Thoracic aorta (tissue), 2 donors: ENCODE measurements around the gene ZNF205. TPM values are rescaled to one million over a fixed set of nuclear protein-coding genes. Genes with fewer than 3 reads are reported as not detected.
"Not testable (repeated sequence)": the region's sequence is repeated elsewhere in the genome, so short reads cannot be mapped to it uniquely, and the experiment has no call there.

Experiments
- ATAC-seq: fragments of 150-250 bp; one replicate; pipeline ENCODE4 v1.8.0; 2017; ENCODE audit warnings: low read depth; ENCODE audit not compliant: insufficient number of reproducible peaks, low FRiP score
- DNase-seq: peaks from one replicate; pipeline ENCODE4 v3.0.0-alpha.2; 2020; ENCODE audit warnings: low spot score
- H3K27ac ChIP-seq, 2 donors: fragments of 200-600 bp; sonication (generic); 1 replicate in 1 of 2; 2 replicates in 1 of 2; pipeline ENCODE4 v1.5.1; 2016; ENCODE audit warnings: mild to moderate bottlenecking in 2 of 2, moderate library complexity in 2 of 2
- H3K27me3 ChIP-seq: fragments of 200-600 bp; sonication (generic); replicated peaks from 2 replicates; pipeline ENCODE4 v1.6.0; 2016; ENCODE audit warnings: mild to moderate bottlenecking; ENCODE audit not compliant: insufficient read depth
- H3K36me3 ChIP-seq: fragments of 200-600 bp; sonication (generic); one replicate; pipeline ENCODE4 v1.5.1; 2016
- H3K4me1 ChIP-seq, 2 donors: fragments of 200-600 bp; sonication (generic); 1 replicate in 1 of 2; 2 replicates in 1 of 2; pipeline versions ENCODE4 v1.5.1 to v1.6.0; 2016; ENCODE audit warnings: low read depth in 2 of 2, mild to moderate bottlenecking in 1 of 2; ENCODE audit not compliant: control insufficient read depth in 1 of 2
- H3K4me3 ChIP-seq: fragments of 200-600 bp; sonication (generic); 2 replicates; pipeline ENCODE4 v1.5.1; 2016; ENCODE audit warnings: mild to moderate bottlenecking
- H3K9me3 ChIP-seq: fragments of 200-600 bp; sonication (generic); 2 replicates; pipeline ENCODE4 v1.5.1; 2016
- total RNA-seq, 2 donors: library from RNA; depleted of rRNA; stranded (reverse); fragments of >200 nt; gene quantifications; one replicate each; pipeline versions ENCODE4 v1.1.0 to v1.2.3, GENCODE V29; 2016
- TF ChIP-seq, protein P1 (sequence below): fragments of 200-600 bp; sonication (generic); IDR thresholded peaks from one replicate; pipeline ENCODE4 v1.5.1; 2019; ENCODE audit warnings: antibody characterized with exemption

The ZNF205 gene
- total RNA-seq, 2 donors from 2014 or later: 16.4 to 19.4 TPM

DNA sequence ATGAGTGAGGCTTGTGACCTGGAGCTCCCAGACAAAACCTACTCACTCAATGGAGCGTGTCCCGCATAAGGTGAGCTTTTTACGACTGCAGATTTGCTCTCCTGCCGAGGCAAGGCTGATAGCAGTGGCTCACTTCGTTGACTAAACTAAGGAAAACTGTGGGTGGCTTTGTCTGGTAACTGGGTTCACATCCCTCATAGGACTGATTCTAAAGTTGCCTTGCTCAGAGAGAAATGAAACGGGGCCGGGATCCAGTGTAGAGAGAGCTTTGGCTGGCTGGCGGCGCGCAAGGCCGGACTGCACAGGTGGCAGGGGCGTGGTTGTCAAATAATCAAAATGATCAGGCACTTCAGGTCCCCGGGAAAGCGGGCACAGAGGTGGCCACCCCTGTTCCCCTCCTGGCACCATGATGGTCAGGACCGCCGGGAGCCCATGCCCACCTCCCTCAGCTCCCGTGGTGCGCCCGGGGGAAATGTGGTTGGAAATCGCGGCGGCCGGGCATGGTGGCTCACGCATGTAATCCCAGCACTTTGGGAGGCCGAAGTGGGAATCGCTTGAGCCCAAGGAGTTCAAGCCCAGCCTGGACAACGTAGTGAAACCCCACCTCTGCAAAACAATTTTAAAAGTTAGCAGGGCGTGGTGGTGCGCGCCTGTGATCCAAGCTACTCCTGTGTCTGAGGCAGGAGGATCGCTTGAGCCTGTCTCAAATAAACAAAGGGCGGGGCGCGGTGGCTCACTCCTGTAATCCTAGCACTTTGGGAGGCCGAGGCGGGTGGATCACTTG is 49.0 kb downstream of the ZNF205 start:
- ATAC-seq (no peak), DNase-seq (no peak)
- TF ChIP-seq, protein P1, sequence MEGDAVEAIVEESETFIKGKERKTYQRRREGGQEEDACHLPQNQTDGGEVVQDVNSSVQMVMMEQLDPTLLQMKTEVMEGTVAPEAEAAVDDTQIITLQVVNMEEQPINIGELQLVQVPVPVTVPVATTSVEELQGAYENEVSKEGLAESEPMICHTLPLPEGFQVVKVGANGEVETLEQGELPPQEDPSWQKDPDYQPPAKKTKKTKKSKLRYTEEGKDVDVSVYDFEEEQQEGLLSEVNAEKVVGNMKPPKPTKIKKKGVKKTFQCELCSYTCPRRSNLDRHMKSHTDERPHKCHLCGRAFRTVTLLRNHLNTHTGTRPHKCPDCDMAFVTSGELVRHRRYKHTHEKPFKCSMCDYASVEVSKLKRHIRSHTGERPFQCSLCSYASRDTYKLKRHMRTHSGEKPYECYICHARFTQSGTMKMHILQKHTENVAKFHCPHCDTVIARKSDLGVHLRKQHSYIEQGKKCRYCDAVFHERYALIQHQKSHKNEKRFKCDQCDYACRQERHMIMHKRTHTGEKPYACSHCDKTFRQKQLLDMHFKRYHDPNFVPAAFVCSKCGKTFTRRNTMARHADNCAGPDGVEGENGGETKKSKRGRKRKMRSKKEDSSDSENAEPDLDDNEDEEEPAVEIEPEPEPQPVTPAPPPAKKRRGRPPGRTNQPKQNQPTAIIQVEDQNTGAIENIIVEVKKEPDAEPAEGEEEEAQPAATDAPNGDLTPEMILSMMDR: no peak
- no peak overlapping the region for H3K4me3 ChIP-seq
- H3K4me1 ChIP-seq: peaks cover 0 to 15% of the 10 kb centered on the region in 2 donors
- no peaks in the 10 kb centered on the region for H3K9me3 ChIP-seq
- no peak overlapping the region for H3K27ac ChIP-seq
- no peaks in the 10 kb centered on the region for H3K27me3 ChIP-seq
- no peaks in the 10 kb centered on the region for H3K36me3 ChIP-seq

DNA sequence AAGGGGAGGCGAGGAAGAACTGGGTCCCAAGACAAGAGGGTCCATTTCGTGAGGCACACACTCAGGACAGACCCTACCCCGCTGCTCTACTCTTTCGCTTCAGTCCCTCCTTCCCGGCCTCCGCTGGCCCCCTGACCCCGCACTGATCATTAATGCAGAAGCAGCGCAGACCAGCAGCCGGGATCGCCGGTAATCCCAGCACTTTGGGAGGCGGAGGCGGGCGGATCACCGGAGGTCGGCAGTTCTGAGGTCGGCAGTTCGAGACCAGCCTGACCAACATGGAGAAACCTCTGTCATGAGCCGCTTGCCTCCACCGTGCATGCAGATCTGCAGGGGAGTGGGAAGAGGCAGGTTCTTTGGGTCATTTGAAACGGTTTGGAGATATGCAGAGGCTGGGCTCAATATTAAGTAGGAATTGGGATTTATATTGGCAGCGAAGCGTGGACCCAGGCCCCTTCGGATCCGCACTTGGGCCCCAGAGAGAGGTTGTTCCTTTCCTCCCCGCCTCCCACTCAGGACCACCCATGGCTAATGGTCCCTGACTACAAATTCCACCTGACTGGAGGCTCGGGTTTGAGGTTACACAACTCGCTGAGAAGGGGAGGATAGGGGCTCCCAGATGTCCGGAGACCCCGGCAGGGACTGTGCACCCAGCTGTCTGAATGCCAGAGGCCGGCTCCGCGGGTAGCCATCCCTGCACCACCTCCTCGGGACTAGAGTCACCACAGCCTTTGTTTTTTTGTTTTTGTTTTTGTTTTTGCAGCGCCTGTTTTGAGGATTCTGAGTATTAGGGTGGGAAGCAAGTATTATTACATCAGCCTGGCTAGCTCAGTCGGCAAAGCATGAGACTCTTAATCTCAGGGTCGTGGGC is 52.0 kb downstream of the ZNF205 start:
- no peaks in the 10 kb centered on the region for H3K9me3 ChIP-seq
- no peaks in the 10 kb centered on the region for H3K27me3 ChIP-seq
- DNase-seq: no peak
- ATAC-seq: no peak
- H3K4me3 ChIP-seq: no peak overlapping the region
- no peaks in the 10 kb centered on the region for H3K36me3 ChIP-seq
- peaks cover 0 to 3% of the 10 kb centered on the region in 2 donors for H3K4me1 ChIP-seq
- TF ChIP-seq, protein P1: no peak
- no peak overlapping the region for H3K27ac ChIP-seq

DNA sequence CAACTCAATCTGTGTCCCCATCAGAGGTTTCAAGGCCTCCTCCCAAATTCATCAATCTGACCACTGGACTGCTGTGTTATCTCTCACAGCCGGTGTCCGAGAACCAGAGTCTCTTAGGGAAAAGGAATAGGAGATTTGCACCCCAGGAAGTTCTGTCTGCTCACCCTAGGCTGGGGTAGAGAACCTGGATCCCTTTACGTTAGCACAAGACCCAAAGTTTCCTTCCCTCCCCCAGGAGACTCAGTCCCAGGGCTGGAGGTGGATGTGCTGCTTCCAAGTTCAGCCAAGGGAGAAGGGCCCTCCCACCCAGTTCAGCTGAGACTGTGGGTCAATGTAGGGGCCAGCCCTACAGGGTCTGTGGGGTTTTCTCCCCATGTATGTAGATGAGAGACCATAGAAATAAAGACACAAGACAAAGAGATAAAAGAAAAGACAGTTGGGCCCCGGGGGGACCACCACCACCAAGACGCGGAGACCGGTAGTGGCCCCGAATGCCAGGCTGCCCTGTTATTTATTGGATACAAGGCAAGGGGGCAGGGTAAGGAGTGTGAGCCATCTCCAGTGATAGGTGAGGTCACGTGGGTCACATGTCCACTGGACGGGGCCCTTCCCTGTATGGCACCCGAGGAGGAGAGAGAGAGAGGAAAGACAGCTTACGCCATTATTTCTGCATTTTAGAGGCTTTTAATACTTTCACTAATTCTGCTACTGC is 52.9 kb downstream of the ZNF205 start:
- Histone ChIP-seq H3K36me3 (no peaks in the 10 kb centered on the region), H3K27me3 (peaks cover 6% of the 10 kb centered on the region), H3K4me1 (peaks cover 0 to 2% of the 10 kb centered on the region in 2 donors), H3K9me3 (no peaks in the 10 kb centered on the region), H3K27ac (no peak overlapping the region), H3K4me3 (peak overlapping the region; percentile 56)
- ATAC-seq (no peak), DNase-seq (no peak)
- TF ChIP-seq, protein P1: no peak

DNA sequence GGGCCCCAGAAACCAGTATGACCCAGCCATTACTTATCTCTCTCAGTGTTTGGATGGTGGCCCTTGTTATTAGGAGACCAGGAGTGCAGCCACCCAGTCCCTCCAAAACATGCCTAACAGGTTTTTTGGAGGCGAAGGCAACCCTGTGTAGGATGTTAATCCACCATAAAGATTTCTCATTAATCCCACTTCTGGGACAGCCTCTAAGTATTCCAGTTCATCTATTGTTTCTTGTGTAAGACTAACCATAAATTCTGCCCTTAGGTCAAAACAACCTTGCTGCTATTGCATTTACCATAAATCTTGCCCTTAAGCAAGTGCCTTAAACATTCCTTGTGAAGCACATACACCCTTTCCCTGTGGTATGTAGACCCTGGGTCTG is 54.1 kb downstream of the ZNF205 start:
- Histone ChIP-seq H3K4me1 (peaks cover 0 to 14% of the 10 kb centered on the region in 2 donors), H3K27me3 (peaks cover 9% of the 10 kb centered on the region), H3K36me3 (no peaks in the 10 kb centered on the region), H3K27ac (no peak overlapping the region), H3K4me3 (no peak overlapping the region), H3K9me3 (no peaks in the 10 kb centered on the region)
- ATAC-seq: no peak
- TF ChIP-seq, protein P1: no peak
- DNase-seq: no peak

DNA sequence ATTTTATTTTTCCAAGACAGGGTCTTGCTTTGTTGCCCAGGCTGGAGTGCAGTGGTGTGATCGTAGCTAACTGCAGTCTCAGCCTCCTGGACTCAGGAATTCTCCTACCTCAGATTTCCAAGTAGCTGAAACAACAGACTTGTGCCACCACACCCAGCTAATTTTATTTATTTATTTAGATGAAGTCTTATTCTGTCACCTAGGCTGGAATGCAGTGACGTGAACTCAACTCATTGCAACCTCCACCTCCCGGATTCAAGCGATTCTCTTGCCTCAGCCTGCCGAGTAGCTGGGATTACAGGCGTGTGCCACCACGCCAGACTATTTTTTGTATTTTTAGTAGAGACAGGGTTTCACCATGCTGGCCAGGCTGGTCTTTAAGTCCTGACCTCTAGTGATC is 56.3 kb downstream of the ZNF205 start:
- H3K4me3 ChIP-seq, H3K9me3 ChIP-seq, H3K36me3 ChIP-seq, DNase-seq, H3K27ac ChIP-seq, ATAC-seq: not testable (repeated sequence)
- Histone ChIP-seq H3K4me1 (peaks cover 0 to 15% of the 10 kb centered on the region in 2 donors), H3K27me3 (peaks cover 13% of the 10 kb centered on the region)

Other genes starting within 250 kb of the ZNF205 start
- gene FLYWCH2, start 229.4 kb upstream of the ZNF205 start, total RNA-seq: 10 to 100 TPM; 52.2 to 53.2 TPM
- 10 to 100 TPM; 65.6 to 72.8 TPM for gene FLYWCH1, start 200.7 kb upstream of the ZNF205 start, total RNA-seq
- gene KREMEN2, start 148.3 kb upstream of the ZNF205 start, total RNA-seq: not detected
- gene PAQR4, start 143.2 kb upstream of the ZNF205 start, total RNA-seq: 1 to 10 TPM; 3.1 to 5.8 TPM
- gene PKMYT1, start 132.1 kb upstream of the ZNF205 start, total RNA-seq: 1 to 10 TPM in 1 of 2 donors, not detected in 1; 5.9 TPM
- gene CLDN9, start 99.7 kb upstream of the ZNF205 start, total RNA-seq: 1 to 10 TPM in 1 of 2 donors, not detected in 1; 1.5 TPM
- gene CLDN6, start 94.4 kb upstream of the ZNF205 start, total RNA-seq: not detected
- gene TNFRSF12A, start 92.2 kb upstream of the ZNF205 start, total RNA-seq: 100 to 1,000 TPM; 274 to 461 TPM
- 100 to 1,000 TPM in 1 of 2 donors, 10 to 100 TPM in 1; 19.9 to 120 TPM for gene HCFC1R1, start 88.6 kb upstream of the ZNF205 start, total RNA-seq
- gene THOC6, start 88.6 kb upstream of the ZNF205 start, total RNA-seq: 10 to 100 TPM; 19.0 to 24.7 TPM
- 1 to 10 TPM in 1 of 2 donors, not detected in 1; 1.1 TPM for gene BICDL2, start 75.6 kb upstream of the ZNF205 start, total RNA-seq
- 1 to 10 TPM in 1 of 2 donors, not detected in 1; 4.2 TPM for gene MMP25, start 66.0 kb upstream of the ZNF205 start, total RNA-seq
- 10 to 100 TPM; 42.4 to 55.4 TPM for gene IL32, start 46.9 kb upstream of the ZNF205 start, total RNA-seq
- gene ZSCAN10, start 13.3 kb upstream of the ZNF205 start, total RNA-seq: not detected
- 10 to 100 TPM in 1 of 2 donors, 1 to 10 TPM in 1; 5.9 to 16.2 TPM for gene ZNF213, start 22.4 kb downstream of the ZNF205 start, total RNA-seq
- not detected for gene OR1F1, start 75.6 kb downstream of the ZNF205 start, total RNA-seq
- gene ZNF200, start 122.6 kb downstream of the ZNF205 start, total RNA-seq: 10 to 100 TPM in 1 of 2 donors, 1 to 10 TPM in 1; 1.2 to 11.1 TPM
- gene MEFV, start 144.0 kb downstream of the ZNF205 start, total RNA-seq: 1 to 10 TPM; 3.5 to 6.1 TPM
- gene ZNF263, start 170.9 kb downstream of the ZNF205 start, total RNA-seq: 10 to 100 TPM; 41.4 to 59.5 TPM
- 1 to 10 TPM; 2.3 to 5.1 TPM for gene TIGD7, start 192.8 kb downstream of the ZNF205 start, total RNA-seq
- 10 to 100 TPM; 11.5 to 41.6 TPM for gene ZNF75A, start 192.9 kb downstream of the ZNF205 start, total RNA-seq
- gene OR2C1, start 243.3 kb downstream of the ZNF205 start, total RNA-seq: not detected